ENCODE results near the gene DCAF7.

DNA sequence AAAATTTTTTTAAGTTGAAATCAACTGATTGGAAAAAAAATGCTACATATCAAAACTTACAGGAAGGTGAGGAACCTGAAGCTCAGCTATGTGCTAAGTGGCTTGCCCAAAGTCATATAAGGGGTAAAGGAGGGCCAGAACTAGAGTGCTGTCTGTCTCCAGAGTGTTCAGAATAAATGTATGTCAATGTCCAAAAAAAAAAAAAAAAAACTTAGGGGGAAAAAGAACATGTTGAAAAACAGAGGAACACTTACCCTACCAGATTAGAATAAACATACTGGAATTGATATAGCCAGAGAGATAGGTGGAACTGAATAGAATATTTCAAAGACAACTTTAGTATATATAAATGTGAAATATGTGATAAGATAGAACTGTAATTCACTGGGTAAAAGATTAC lies 11.5 kb downstream of the DCAF7 start:
- TF ChIP-seq POLR2AphosphoS5 (IDR thresholded peaks at IDR 0.05) = no peak
- no peak for TF ChIP-seq POLR2A (IDR thresholded peaks at IDR 0.05)
- TF ChIP-seq, protein P1, sequence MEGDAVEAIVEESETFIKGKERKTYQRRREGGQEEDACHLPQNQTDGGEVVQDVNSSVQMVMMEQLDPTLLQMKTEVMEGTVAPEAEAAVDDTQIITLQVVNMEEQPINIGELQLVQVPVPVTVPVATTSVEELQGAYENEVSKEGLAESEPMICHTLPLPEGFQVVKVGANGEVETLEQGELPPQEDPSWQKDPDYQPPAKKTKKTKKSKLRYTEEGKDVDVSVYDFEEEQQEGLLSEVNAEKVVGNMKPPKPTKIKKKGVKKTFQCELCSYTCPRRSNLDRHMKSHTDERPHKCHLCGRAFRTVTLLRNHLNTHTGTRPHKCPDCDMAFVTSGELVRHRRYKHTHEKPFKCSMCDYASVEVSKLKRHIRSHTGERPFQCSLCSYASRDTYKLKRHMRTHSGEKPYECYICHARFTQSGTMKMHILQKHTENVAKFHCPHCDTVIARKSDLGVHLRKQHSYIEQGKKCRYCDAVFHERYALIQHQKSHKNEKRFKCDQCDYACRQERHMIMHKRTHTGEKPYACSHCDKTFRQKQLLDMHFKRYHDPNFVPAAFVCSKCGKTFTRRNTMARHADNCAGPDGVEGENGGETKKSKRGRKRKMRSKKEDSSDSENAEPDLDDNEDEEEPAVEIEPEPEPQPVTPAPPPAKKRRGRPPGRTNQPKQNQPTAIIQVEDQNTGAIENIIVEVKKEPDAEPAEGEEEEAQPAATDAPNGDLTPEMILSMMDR (IDR thresholded peaks at IDR 0.05) = no peak
- no peak for TF ChIP-seq EP300 (IDR thresholded peaks at IDR 0.05)
